Neural progenitor cell (in vitro differentiated cells): ENCODE data around the gene PDE1A. TPM values are rescaled to one million over a fixed set of nuclear protein-coding genes. Genes with fewer than 3 reads are reported as not detected.

Experiments
- DNase-seq: peaks from one replicate; pipeline ENCODE4 v3.0.0-alpha.2; 2016; ENCODE audit warnings: low spot score
- H2AFZ ChIP-seq: fragments of 200-600 bp; sonication (generic); replicated peaks from 2 replicates; pipeline ENCODE4 v1.6.1; 2016; ENCODE audit warnings: antibody characterized with exemption
- H3F3A ChIP-seq: fragments of 200-600 bp; sonication (generic); 2 replicates; pipeline ENCODE4 v1.6.1; 2016; ENCODE audit warnings: antibody characterized with exemption, low read depth
- H3K27ac ChIP-seq: fragments of 200-600 bp; sonication (generic); 2 replicates; pipeline ENCODE4 v1.5.1; 2016; ENCODE audit warnings: mild to moderate bottlenecking
- H3K27me3 ChIP-seq: fragments of 200-600 bp; sonication (generic); 2 replicates; pipeline ENCODE4 v1.6.1; 2016; ENCODE audit warnings: mild to moderate bottlenecking, moderate library complexity
- H3K36me3 ChIP-seq: fragments of 200-600 bp; sonication (generic); 2 replicates; pipeline ENCODE4 v1.5.1; 2016
- H3K4me1 ChIP-seq: fragments of 200-600 bp; sonication (generic); 2 replicates; pipeline ENCODE4 v1.6.1; 2016; ENCODE audit warnings: mixed run types
- H3K4me2 ChIP-seq: fragments of 200-600 bp; sonication (generic); 2 replicates; pipeline ENCODE4 v1.6.1; 2016
- H3K4me3 ChIP-seq: fragments of 200-600 bp; sonication (generic); 2 replicates; pipeline ENCODE4 v1.5.1; 2016
- H3K79me2 ChIP-seq: fragments of 200-600 bp; sonication (generic); 2 replicates; pipeline ENCODE4 v1.6.1; 2016; ENCODE audit warnings: low read depth
- H3K9ac ChIP-seq: fragments of 200-600 bp; sonication (generic); 2 replicates; pipeline ENCODE4 v1.6.1; 2016
- H3K9me3 ChIP-seq: fragments of 200-600 bp; sonication (generic); 2 replicates; pipeline ENCODE4 v1.5.1; 2016; ENCODE audit warnings: low read depth
- H4K20me1 ChIP-seq: fragments of 200-600 bp; sonication (generic); 2 replicates; pipeline ENCODE4 v1.6.1; 2016; ENCODE audit warnings: low read depth
- H3K27ac Mint-ChIP-seq: 3 replicates; pipeline ENCODE4 v1.8.0; 2021; ENCODE audit warnings: mixed read lengths
- H3K27me3 Mint-ChIP-seq: 2 replicates; pipeline ENCODE4 v1.8.0; 2022; ENCODE audit warnings: low read depth, mild to moderate bottlenecking, inconsistent platforms, moderate library complexity, mixed read lengths; ENCODE audit not compliant: insufficient read depth
- H3K36me3 Mint-ChIP-seq: 3 replicates; pipeline ENCODE4 v1.8.0; 2021; ENCODE audit warnings: mixed read lengths
- H3K4me1 Mint-ChIP-seq: 3 replicates; pipeline ENCODE4 v1.8.0; 2021; ENCODE audit warnings: mixed read lengths
- H3K4me3 Mint-ChIP-seq: 3 replicates; pipeline ENCODE4 v1.8.0; 2021; ENCODE audit warnings: mild to moderate bottlenecking, moderate library complexity, mixed read lengths
- H3K9me3 Mint-ChIP-seq: 3 replicates; pipeline ENCODE4 v1.8.0; 2020; ENCODE audit warnings: mixed read lengths
- EZH2 ChIP-seq: fragments of 200-600 bp; sonication (generic); IDR thresholded peaks from 2 replicates; pipeline ENCODE4 v1.6.1; 2017; ENCODE audit warnings: antibody characterized with exemption, mild to moderate bottlenecking, moderate library complexity
- EZH2phosphoT487 ChIP-seq: fragments of 200-600 bp; sonication (generic); IDR thresholded peaks from 2 replicates; pipeline ENCODE4 v1.6.1; 2017; ENCODE audit warnings: antibody characterized with exemption
- total RNA-seq: library from RNA; depleted of rRNA; stranded (reverse); fragments of >200 nt; gene quantifications from 2 replicates; pipeline ENCODE4 v1.2.3, GENCODE V29; 2015; ENCODE audit warnings: low replicate concordance
- TF ChIP-seq, protein P1 (sequence below): fragments of 200-600 bp; sonication (generic); IDR thresholded peaks from 2 replicates; pipeline ENCODE4 v1.5.1; 2017; ENCODE audit warnings: antibody characterized with exemption, mild to moderate bottlenecking

Gene PDE1A
- total RNA-seq, 1 donor from 2014 or later: not detected

DNA sequence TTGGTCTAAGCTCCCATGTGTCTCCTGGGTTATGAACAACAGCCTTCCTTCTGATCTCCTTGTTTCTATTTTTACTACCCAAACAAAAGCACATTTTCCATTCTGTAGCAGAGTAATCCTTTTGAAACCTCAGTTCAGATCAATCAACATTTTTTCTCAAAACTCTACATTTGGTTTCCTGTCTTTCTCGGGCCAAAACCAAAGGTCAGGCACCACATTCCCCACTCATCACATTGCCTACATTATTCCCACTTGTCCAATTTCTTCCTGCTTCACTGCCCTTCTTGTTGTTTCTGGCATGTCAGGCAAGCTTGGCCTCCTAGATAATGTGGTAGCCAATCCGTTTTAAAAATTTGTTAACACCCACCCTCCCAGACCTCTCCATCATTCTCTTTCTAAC lies 244.4 kb downstream of the PDE1A start:
- no peaks in the 10 kb centered on the region for H3K9me3 ChIP-seq
- no peak overlapping the region for H2AFZ ChIP-seq
- DNase-seq: no peak
- Mint-ChIP-seq H3K27me3 (peaks cover 2% of the 10 kb centered on the region), H3K36me3 (peaks cover 29% of the 10 kb centered on the region), H3K4me3 (no peak overlapping the region), H3K27ac (no peak overlapping the region), H3K9me3 (peaks cover 18% of the 10 kb centered on the region), H3K4me1 (peaks cover 9% of the 10 kb centered on the region)
- no peak overlapping the region for H3K4me3 ChIP-seq
- H3K79me2 ChIP-seq: no peaks in the 10 kb centered on the region
- TF ChIP-seq EZH2phosphoT487: no peak
- no peak for TF ChIP-seq EZH2
- TF ChIP-seq, protein P1, sequence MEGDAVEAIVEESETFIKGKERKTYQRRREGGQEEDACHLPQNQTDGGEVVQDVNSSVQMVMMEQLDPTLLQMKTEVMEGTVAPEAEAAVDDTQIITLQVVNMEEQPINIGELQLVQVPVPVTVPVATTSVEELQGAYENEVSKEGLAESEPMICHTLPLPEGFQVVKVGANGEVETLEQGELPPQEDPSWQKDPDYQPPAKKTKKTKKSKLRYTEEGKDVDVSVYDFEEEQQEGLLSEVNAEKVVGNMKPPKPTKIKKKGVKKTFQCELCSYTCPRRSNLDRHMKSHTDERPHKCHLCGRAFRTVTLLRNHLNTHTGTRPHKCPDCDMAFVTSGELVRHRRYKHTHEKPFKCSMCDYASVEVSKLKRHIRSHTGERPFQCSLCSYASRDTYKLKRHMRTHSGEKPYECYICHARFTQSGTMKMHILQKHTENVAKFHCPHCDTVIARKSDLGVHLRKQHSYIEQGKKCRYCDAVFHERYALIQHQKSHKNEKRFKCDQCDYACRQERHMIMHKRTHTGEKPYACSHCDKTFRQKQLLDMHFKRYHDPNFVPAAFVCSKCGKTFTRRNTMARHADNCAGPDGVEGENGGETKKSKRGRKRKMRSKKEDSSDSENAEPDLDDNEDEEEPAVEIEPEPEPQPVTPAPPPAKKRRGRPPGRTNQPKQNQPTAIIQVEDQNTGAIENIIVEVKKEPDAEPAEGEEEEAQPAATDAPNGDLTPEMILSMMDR: no peak
- H3K36me3 ChIP-seq: no peaks in the 10 kb centered on the region
- H3K27me3 ChIP-seq: no peaks in the 10 kb centered on the region
- H3K9ac ChIP-seq: no peak overlapping the region
- H3K4me2 ChIP-seq: no peak overlapping the region
- H4K20me1 ChIP-seq: no peaks in the 10 kb centered on the region
- H3K4me1 ChIP-seq: peaks cover 8% of the 10 kb centered on the region
- H3F3A ChIP-seq: no peaks in the 10 kb centered on the region
- no peak overlapping the region for H3K27ac ChIP-seq

DNA sequence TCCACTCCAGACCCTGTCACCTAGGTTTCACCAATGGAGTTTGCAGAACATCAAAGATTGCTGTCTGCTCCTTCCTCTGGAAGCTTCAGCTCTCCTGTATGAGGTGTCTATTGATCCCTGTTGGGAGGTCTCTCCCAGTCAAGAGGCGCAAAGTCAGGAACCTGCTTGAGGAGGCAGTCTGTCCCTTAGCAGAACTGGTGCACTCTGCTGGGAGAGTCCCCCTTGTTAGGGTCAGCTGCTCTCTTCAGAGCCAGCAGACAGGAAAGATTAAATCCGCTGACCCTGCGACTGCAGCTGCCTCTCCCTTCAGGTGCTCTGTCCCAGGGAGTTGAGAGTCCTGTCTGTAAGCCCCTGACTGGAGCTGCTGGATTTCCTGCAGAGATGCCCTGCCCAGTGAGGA lies 245.5 kb downstream of the PDE1A start:
- H3K36me3 ChIP-seq: no peaks in the 10 kb centered on the region
- H3K27me3 ChIP-seq: no peaks in the 10 kb centered on the region
- peaks cover 8% of the 10 kb centered on the region for H3K4me1 ChIP-seq
- TF ChIP-seq, protein P1: no peak
- TF ChIP-seq EZH2 (no peak), EZH2phosphoT487 (no peak)
- no peak overlapping the region for H3K4me2 ChIP-seq
- Mint-ChIP-seq H3K9me3 (peaks cover 18% of the 10 kb centered on the region), H3K27ac (no peak overlapping the region), H3K4me1 (peaks cover 2% of the 10 kb centered on the region), H3K36me3 (peaks cover 29% of the 10 kb centered on the region), H3K4me3 (no peak overlapping the region), H3K27me3 (peaks cover 2% of the 10 kb centered on the region)
- H3F3A ChIP-seq: no peaks in the 10 kb centered on the region
- no peak overlapping the region for H3K4me3 ChIP-seq
- no peaks in the 10 kb centered on the region for H3K79me2 ChIP-seq
- H4K20me1 ChIP-seq: no peaks in the 10 kb centered on the region
- no peak overlapping the region for H2AFZ ChIP-seq
- no peaks in the 10 kb centered on the region for H3K9me3 ChIP-seq
- H3K9ac ChIP-seq: no peak overlapping the region
- H3K27ac ChIP-seq: no peak overlapping the region
- no peak for DNase-seq

DNA sequence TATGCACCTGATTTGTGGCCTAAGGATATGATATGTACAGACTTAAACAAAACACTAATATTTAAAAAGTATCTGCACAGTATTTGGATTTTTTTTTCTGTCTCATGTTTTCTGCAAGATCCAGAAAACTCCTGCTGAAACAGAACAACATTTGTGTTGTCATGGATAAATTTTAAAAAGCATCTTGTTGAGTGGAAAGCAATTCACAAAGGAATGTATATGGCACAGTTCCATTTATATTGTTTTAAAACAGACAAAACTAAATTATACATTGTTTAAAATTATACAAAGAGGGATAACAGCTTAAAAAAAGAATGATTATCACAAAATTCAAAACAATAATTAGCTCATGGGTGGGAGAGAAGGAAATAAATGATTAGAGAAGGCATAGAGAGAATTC lies 247.7 kb downstream of the PDE1A start:
- no peaks in the 10 kb centered on the region for H3K4me1 Mint-ChIP-seq
- no peak overlapping the region for H3K27ac ChIP-seq
- H3K27me3 ChIP-seq: no peaks in the 10 kb centered on the region
- no peak overlapping the region for H3K4me3 ChIP-seq
- H3K9me3 ChIP-seq: no peaks in the 10 kb centered on the region
- no peaks in the 10 kb centered on the region for H4K20me1 ChIP-seq
- no peaks in the 10 kb centered on the region for H3F3A ChIP-seq
- no peaks in the 10 kb centered on the region for H3K36me3 ChIP-seq
- TF ChIP-seq, protein P1: no peak
- H3K4me2 ChIP-seq: no peak overlapping the region
- H3K4me3 Mint-ChIP-seq: no peak overlapping the region
- DNase-seq: no peak
- H3K27me3 Mint-ChIP-seq: peaks cover 2% of the 10 kb centered on the region
- peaks cover 21% of the 10 kb centered on the region for H3K36me3 Mint-ChIP-seq
- H3K9me3 Mint-ChIP-seq: peaks cover 17% of the 10 kb centered on the region
- H3K9ac ChIP-seq: no peak overlapping the region
- no peaks in the 10 kb centered on the region for H3K79me2 ChIP-seq
- H3K27ac Mint-ChIP-seq: no peak overlapping the region
- H2AFZ ChIP-seq: no peak overlapping the region
- peaks cover 8% of the 10 kb centered on the region for H3K4me1 ChIP-seq
